Pancreas (tissue), 10 donors: ENCODE results near the gene CCDC9. TPM values are rescaled to one million over a fixed set of nuclear protein-coding genes. Genes with fewer than 3 reads are reported as not detected.
"Not testable (repeated sequence)": the region's sequence is repeated elsewhere in the genome, so short reads cannot be mapped to it uniquely, and the experiment has no call there.

Experiments used
- ATAC-seq, 4 donors: fragments of 200-7000 bp; cut with Tn5 transposase; one replicate each; pipeline versions ENCODE4 v1.8.0 to v1.9.1; 2020; ENCODE audit warnings: mild to moderate bottlenecking in 4 of 4, moderate library complexity in 4 of 4
- DNase-seq, 6 donors: peaks; one replicate each; pipeline ENCODE4 v3.0.0-alpha.2; 2020
- FAIRE-seq: peaks from 2 replicates; lab custom pipeline; 2012; peaks lifted over from hg19 to GRCh38; lab: Jason Lieb, UNC
- H3K27ac ChIP-seq, 4 donors: fragments of 200-600 bp; sonication (generic); 1 replicate in 3 of 4; 2 replicates in 1 of 4; pipeline versions ENCODE4 v1.5.0 to v1.8.0; 2020
- H3K27me3 ChIP-seq, 4 donors: fragments of 200-600 bp; one replicate each; pipeline ENCODE4 v1.8.0; 2021
- H3K36me3 ChIP-seq, 3 donors: fragments of 200-600 bp; sonication (generic) in 1 of 3; one replicate each; pipeline versions ENCODE4 v1.5.0 to v1.8.0; 2020 to 2021
- H3K4me1 ChIP-seq, 3 donors: fragments of 200-600 bp; one replicate each; pipeline ENCODE4 v1.8.0; 2021
- H3K4me3 ChIP-seq, 4 donors: fragments of 200-600 bp; sonication (generic) in 2 of 4; one replicate each; pipeline versions ENCODE4 v1.5.0 to v1.8.0; 2020 to 2021
- H3K9me3 ChIP-seq, 4 donors: fragments of 200-600 bp; one replicate each; pipeline ENCODE4 v1.8.0; 2021
- WGBS, 2 donors: extraction: QIAGEN DNeasy Blood & Tissue Kit; methylation state at CpG; one replicate each; pipeline ENCODE4 v1.1.7; 2013; 5-methylcytosine and 5-hydroxymethylcytosine counted together
- intact Hi-C, 3 donors: fragments of 100-400 bp; cut with DNase I; formaldehyde crosslinking; loops; one replicate each; pipeline versions ENCODE4 v1.11.1 to v1.14.2; 2022
- polyA plus RNA-seq, 2 donors: library from polyadenylated mRNA; stranded (reverse); fragments of 200-250 nt; gene quantifications; one replicate each; pipeline ENCODE4 v1.2.3, GENCODE V29; 2013
- total RNA-seq, 6 donors: library from RNA; stranded (reverse); fragmentation: NEBNext Ultra II Directional in 4 of 6; extraction: Animal tissue kit (Norgen Biotek cat#: 25700) in 4 of 6; gene quantifications; one replicate each; pipeline versions ENCODE4 v1.2.1 to v1.2.4, GENCODE V29; 2021 to 2023
- TF ChIP-seq, protein P1 (sequence below), 4 donors: fragments of 200-600 bp; sonication (generic) in 3 of 4; IDR thresholded peaks; one replicate each; pipeline versions ENCODE4 v1.5.0 to v1.8.0; 2021; ENCODE audit warnings: antibody characterized with exemption in 4 of 4
- donor health status: healthy with polysubstance abuse.
- donor health status: DM: no; HTN: no; CAD: no; lungs with moderate emphysema.
- donor health status: DM: no; HTN: no; CAD: no.
- donor health status: control.
- donor health status: control.
- donor health status: Bipolar disorder and iron deficiency.
- donor health status: DM: yes; HTN: yes; CAD: no.
- donor health status: DM: no; HTN: no; CAD: no.
- donor health status: DM: no; HTN: no; CAD: no.
- donor health status: DM: yes; HTN: yes; CAD: no.

The CCDC9 gene
- total and polyA plus RNA-seq, 8 donors: 24.6 to 102 (median 37.8) TPM

DNA sequence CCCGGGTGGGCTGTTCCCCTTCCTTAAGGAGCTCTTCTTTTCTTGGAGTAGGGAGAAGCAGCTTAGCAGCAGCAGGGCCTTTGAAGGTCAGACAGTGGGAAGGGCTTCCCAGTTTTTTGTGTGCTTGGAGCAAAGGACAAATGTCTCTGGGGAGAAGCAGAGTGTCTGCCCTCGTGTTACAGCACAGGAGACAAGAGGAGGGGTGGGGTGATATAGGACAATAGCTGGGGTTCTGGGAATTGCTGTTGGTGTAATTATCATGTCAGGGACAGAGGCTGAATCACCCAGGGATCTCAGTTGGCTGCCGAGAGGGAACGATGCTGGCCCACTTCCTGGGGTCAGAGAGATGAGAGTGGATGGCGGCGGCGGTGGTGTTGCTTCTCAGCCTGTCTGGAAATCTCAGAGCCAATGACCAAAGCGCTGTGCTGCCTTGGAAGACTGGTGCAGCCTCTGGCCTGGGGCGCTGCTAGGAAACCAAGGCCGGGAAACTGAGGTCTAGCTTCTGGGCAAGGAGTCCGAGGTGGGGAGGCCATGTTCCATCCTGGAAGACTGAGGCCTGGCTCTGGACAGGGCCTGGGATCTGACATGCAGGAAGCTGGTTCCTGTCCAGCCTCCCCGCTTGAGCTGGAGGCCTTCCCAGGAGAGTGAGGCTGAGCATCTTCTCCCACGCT is 19.6 kb downstream of the CCDC9 start:
- Histone ChIP-seq H3K9me3 (no peaks in the 10 kb centered on the region), H3K36me3 (peaks cover 0 to 4% (median 1%) of the 10 kb centered on the region in 3 donors), H3K27ac (peak overlapping the region in 1 of 4 donors; percentile 12), H3K4me3 (peak overlapping the region in 1 of 4 donors; percentile 81), H3K27me3 (no peaks in the 10 kb centered on the region), H3K4me1 (peaks cover 0 to 12% (median 0%) of the 10 kb centered on the region in 3 donors)
- ATAC-seq (no peak), DNase-seq (peak in 5 of 6 donors; percentile 40 to 69 (median 48)), FAIRE-seq (no peak)
- WGBS, 2 donors: 79 to 84% methylated on average over 13 of the region's 13 CpGs
- TF ChIP-seq, protein P1, sequence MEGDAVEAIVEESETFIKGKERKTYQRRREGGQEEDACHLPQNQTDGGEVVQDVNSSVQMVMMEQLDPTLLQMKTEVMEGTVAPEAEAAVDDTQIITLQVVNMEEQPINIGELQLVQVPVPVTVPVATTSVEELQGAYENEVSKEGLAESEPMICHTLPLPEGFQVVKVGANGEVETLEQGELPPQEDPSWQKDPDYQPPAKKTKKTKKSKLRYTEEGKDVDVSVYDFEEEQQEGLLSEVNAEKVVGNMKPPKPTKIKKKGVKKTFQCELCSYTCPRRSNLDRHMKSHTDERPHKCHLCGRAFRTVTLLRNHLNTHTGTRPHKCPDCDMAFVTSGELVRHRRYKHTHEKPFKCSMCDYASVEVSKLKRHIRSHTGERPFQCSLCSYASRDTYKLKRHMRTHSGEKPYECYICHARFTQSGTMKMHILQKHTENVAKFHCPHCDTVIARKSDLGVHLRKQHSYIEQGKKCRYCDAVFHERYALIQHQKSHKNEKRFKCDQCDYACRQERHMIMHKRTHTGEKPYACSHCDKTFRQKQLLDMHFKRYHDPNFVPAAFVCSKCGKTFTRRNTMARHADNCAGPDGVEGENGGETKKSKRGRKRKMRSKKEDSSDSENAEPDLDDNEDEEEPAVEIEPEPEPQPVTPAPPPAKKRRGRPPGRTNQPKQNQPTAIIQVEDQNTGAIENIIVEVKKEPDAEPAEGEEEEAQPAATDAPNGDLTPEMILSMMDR (IDR thresholded peaks at IDR 0.05): no peak
- intact Hi-C loops: no loop called here

DNA sequence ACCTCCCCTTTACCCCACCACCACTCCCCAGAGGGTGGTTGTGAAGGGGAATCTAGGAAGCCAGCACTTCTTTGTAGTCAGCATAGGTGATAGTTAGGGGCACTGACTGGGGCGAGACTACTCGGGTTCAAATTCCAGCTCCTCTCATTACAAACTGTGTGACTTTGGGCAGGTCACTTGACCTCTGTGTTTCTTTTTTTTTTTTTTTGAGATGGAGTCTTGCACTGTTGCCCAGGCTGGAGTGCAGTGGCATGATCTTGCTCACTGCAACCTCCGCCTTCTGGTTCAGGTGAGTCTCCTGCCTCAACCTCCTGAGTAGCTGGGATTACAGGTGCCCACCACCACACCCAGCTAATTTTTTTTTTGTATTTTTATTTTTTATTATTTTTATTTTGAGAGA is 20.2 kb downstream of the CCDC9 start:
- FAIRE-seq, H3K4me3 ChIP-seq, ATAC-seq, DNase-seq, H3K36me3 ChIP-seq, H3K9me3 ChIP-seq, H3K27ac ChIP-seq, H3K27me3 ChIP-seq, intact Hi-C loops: not testable (repeated sequence)
- 88 to 89% methylated on average over 3 of the region's 3 CpGs for WGBS, 2 donors
- H3K4me1 ChIP-seq: peaks cover 0 to 12% (median 0%) of the 10 kb centered on the region in 3 donors

DNA sequence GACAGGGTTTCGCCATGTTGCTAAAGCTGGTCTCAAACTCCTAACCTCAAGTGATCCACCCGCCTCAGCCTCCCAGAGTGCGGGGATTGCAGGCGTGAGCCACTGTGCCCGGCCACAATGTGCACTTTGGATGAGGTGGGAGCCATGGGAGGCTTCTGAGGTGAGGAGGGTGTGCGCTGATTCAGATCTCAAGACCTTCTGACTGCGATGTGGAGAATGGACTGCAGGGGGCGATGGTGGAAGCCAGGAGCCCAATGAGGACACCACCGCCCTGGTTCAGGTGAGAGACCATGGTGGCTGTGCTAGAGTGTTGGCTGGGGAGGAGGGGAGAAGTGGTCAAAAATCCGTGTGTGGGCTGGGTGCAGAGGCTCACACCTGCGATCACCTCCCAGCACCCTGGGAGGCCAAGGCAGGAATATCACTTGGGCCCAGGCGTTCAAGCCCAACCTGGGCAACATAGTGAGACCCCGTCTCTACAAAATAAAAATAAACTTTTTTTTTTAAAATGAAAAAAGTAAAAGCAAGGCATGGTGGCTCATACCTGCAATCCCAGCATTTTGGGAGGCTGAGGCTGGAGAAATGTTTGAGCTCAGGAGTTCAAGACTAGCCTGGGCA is 24.0 kb downstream of the CCDC9 start:
- no peaks in the 10 kb centered on the region for H3K27me3 ChIP-seq
- H3K27ac ChIP-seq: no peak overlapping the region
- peak in 2 of 6 donors; percentile 50 to 56 for DNase-seq
- 89 to 90% methylated on average over 13 of the region's 13 CpGs for WGBS, 2 donors
- peaks cover 0 to 2% (median 0%) of the 10 kb centered on the region in 3 donors for H3K4me1 ChIP-seq
- no peak for FAIRE-seq
- ATAC-seq: peak in 2 of 4 donors; percentile 18 to 34
- H3K4me3 ChIP-seq: no peak overlapping the region
- no peaks in the 10 kb centered on the region for H3K9me3 ChIP-seq
- TF ChIP-seq, protein P1 (IDR thresholded peaks at IDR 0.05): no peak
- intact Hi-C loops: no loop called here
- H3K36me3 ChIP-seq: no peaks in the 10 kb centered on the region

DNA sequence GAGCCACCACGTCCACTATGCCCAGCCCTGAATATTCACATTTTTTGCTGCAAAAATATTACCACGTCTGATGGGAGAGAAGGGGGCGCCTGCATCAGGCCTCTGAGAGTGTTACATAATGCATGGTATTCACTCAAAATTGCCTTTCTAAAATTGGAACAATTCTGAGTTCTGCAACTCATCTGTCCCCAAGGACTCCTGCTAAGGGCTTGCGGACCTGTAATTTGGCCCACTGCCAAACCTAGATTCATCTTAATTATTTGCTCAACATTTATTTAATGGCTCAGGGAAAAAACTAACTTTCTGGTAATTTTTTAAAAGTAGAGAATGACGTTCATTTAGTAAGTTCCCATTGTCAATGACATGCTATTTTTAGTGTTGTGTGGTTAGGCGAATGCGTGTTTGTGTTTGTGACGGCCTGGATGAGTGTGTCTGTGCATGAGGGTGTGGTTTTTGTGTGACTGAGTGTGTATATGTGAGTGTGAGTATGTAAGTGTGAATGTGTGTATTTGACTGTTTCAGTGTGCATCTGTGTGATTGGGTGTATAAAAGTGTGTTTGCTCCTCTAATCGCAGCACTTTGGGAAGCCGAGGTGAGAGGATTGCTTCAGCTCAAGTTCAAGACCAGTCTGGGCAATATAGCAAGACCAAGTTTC is 27.2 kb downstream of the CCDC9 start:
- ATAC-seq (no peak), DNase-seq (no peak), FAIRE-seq (no peak)
- TF ChIP-seq, protein P1 (IDR thresholded peaks at IDR 0.05): no peak
- WGBS, 2 donors: 73 to 74% methylated on average over 10 of the region's 10 CpGs
- no peak overlapping the region for H3K27ac ChIP-seq
- H3K4me3 ChIP-seq: no peak overlapping the region
- H3K4me1 ChIP-seq: no peaks in the 10 kb centered on the region
- H3K9me3 ChIP-seq: no peaks in the 10 kb centered on the region
- intact Hi-C loops: no loop called here
- no peaks in the 10 kb centered on the region for H3K27me3 ChIP-seq
- no peaks in the 10 kb centered on the region for H3K36me3 ChIP-seq

DNA sequence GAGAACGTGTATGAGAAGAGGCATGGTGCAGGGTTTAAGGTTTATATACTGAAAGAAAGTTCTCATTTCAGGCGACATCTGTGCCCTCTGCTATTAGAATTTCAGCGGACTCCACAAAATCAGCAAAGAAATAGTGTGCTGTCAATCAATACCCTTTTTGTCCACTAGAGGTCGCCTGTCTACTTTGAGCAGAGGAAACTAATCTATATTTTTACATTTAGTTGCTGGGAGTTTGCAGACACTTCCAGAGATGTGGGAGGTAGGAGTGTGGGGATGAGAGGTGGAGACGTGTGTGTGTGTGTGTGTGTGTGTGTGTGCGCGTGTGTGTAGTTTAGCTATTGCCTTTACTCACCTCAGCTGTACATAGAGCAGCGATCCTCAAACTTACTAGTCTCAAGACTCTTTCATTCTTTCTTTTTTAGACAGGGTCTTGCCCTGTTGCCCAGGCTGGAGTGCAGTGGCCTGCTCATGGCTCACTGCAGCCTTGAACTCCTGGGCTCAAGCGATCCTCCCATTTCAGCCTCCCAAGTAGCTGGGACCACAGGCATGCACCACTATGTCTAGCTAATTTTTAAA is 28.1 kb downstream of the CCDC9 start:
- no peak overlapping the region for H3K4me3 ChIP-seq
- ATAC-seq: peak; percentile 60 to 74 (median 66)
- TF ChIP-seq, protein P1 (IDR thresholded peaks at IDR 0.05): peak; percentile 80 to 82 (median 81)
- no peak overlapping the region for H3K27ac ChIP-seq
- H3K4me1 ChIP-seq: no peaks in the 10 kb centered on the region
- intact Hi-C loops: no loop called here
- DNase-seq: peak in 2 of 6 donors; percentile 38 to 51
- H3K9me3 ChIP-seq: no peaks in the 10 kb centered on the region
- 29 to 31% methylated on average over 9 of the region's 9 CpGs for WGBS, 2 donors
- no peak for FAIRE-seq
- H3K27me3 ChIP-seq: no peaks in the 10 kb centered on the region
- H3K36me3 ChIP-seq: no peaks in the 10 kb centered on the region
